H9 (cell line): Measurements from ENCODE around the gene GPD1. TPM values are rescaled to one million over a fixed set of nuclear protein-coding genes. Genes with fewer than 3 reads are reported as not detected.

Source experiments
- DNase-seq: peaks from one replicate; pipeline ENCODE4 v3.0.0-alpha.2; 2017
- H2AFZ ChIP-seq: one replicate; pipeline ENCODE4 v1.6.1; 2013; ENCODE audit warnings: mild to moderate bottlenecking, low read length, control low read depth, moderate library complexity
- H2AK5ac ChIP-seq: 2 replicates; pipeline ENCODE4 v1.6.1; 2013; ENCODE audit warnings: low read length, control low read depth, mixed read lengths; ENCODE audit not compliant: insufficient read length
- H2BK120ac ChIP-seq: one replicate; pipeline ENCODE4 v1.6.1; 2013; ENCODE audit warnings: low read depth, mild to moderate bottlenecking, low read length, control low read depth, inconsistent platforms; ENCODE audit not compliant: poor library complexity, severe bottlenecking
- H2BK12ac ChIP-seq: 2 replicates; pipeline ENCODE4 v1.6.1; 2013; ENCODE audit warnings: low read length, control low read depth, mixed read lengths, low read depth; ENCODE audit not compliant: insufficient read length
- H2BK15ac ChIP-seq: 2 replicates; pipeline ENCODE4 v1.6.1; 2013; ENCODE audit warnings: low read depth, low read length, control low read depth
- H2BK20ac ChIP-seq: one replicate; pipeline ENCODE4 v1.6.1; 2013; ENCODE audit warnings: low read depth, mild to moderate bottlenecking, low read length, control low read depth, inconsistent platforms; ENCODE audit not compliant: poor library complexity, severe bottlenecking
- H2BK5ac ChIP-seq: 2 replicates; pipeline ENCODE4 v1.6.1; 2013; ENCODE audit warnings: low read length, control low read depth, mixed read lengths; ENCODE audit not compliant: insufficient read length
- H3K14ac ChIP-seq: 2 replicates; pipeline ENCODE4 v1.6.1; 2013; ENCODE audit warnings: low read length, control low read depth; ENCODE audit not compliant: insufficient read depth
- H3K18ac ChIP-seq: 2 replicates; pipeline ENCODE4 v1.6.1; 2013; ENCODE audit warnings: low read depth, mild to moderate bottlenecking, mixed read lengths, low read length, control low read depth; ENCODE audit not compliant: insufficient read length
- H3K23ac ChIP-seq: 2 replicates; pipeline ENCODE4 v1.6.1; 2013; ENCODE audit warnings: low read length, control low read depth, mixed read lengths, low read depth; ENCODE audit not compliant: insufficient read length
- H3K23me2 ChIP-seq: 2 replicates; pipeline ENCODE4 v1.6.1; 2013; ENCODE audit warnings: low read depth, mild to moderate bottlenecking, mixed read lengths, low read length, control low read depth; ENCODE audit not compliant: insufficient read length, poor library complexity, severe bottlenecking
- H3K27ac ChIP-seq: 2 replicates; pipeline ENCODE4 v1.5.1; 2013; ENCODE audit warnings: low read length, control low read depth, mixed read lengths, low read depth; ENCODE audit not compliant: insufficient read length
- H3K27me3 ChIP-seq: 2 replicates; pipeline ENCODE4 v1.6.1; 2013; ENCODE audit warnings: low read length, control low read depth, inconsistent platforms; ENCODE audit not compliant: insufficient read depth
- H3K4ac ChIP-seq: 2 replicates; pipeline ENCODE4 v1.6.1; 2013; ENCODE audit warnings: low read depth, mild to moderate bottlenecking, control low read depth, inconsistent platforms, low read length, moderate library complexity
- H3K4me1 ChIP-seq: 2 replicates; pipeline ENCODE4 v1.6.1; 2013; ENCODE audit warnings: low read length, control low read depth, inconsistent platforms; ENCODE audit not compliant: insufficient read depth
- H3K4me2 ChIP-seq: 2 replicates; pipeline ENCODE4 v1.6.1; 2013; ENCODE audit warnings: low read length, control low read depth, mixed read lengths; ENCODE audit not compliant: insufficient read length, insufficient read depth
- H3K56ac ChIP-seq: 2 replicates; pipeline ENCODE4 v1.6.1; 2013; ENCODE audit warnings: low read depth, mild to moderate bottlenecking, mixed read lengths, low read length, control low read depth; ENCODE audit not compliant: insufficient read length
- H3K79me1 ChIP-seq: 2 replicates; pipeline ENCODE4 v1.6.1; 2013; ENCODE audit warnings: low read depth, mild to moderate bottlenecking, moderate library complexity, low read length, control low read depth, inconsistent platforms; ENCODE audit not compliant: insufficient read depth, poor library complexity, severe bottlenecking
- H3K79me2 ChIP-seq: 2 replicates; pipeline ENCODE4 v1.6.1; 2013; ENCODE audit warnings: low read length, control low read depth, inconsistent platforms; ENCODE audit not compliant: insufficient read depth
- H3K9ac ChIP-seq: 2 replicates; pipeline ENCODE4 v1.6.1; 2013; ENCODE audit warnings: low read length, control low read depth, mixed read lengths; ENCODE audit not compliant: insufficient read length; ENCODE audit errors: extremely low read depth
- H3K9me3 ChIP-seq: one replicate; pipeline ENCODE4 v1.6.1; 2013; ENCODE audit warnings: low read depth, low read length, inconsistent platforms; ENCODE audit not compliant: control insufficient read depth
- H3T11ph ChIP-seq: one replicate; pipeline ENCODE4 v1.6.1; 2013; ENCODE audit warnings: mild to moderate bottlenecking, low read length, control low read depth, inconsistent platforms
- H4K20me1 ChIP-seq: one replicate; pipeline ENCODE4 v1.6.1; 2013; ENCODE audit not compliant: control insufficient read depth, insufficient read length, insufficient read depth
- H4K5ac ChIP-seq: 2 replicates; pipeline ENCODE4 v1.6.1; 2013; ENCODE audit warnings: low read depth, mild to moderate bottlenecking, mixed read lengths, low read length, control low read depth; ENCODE audit not compliant: insufficient read length
- H4K8ac ChIP-seq: replicated peaks from 2 replicates; pipeline ENCODE4 v1.6.1; 2013; ENCODE audit warnings: low read length, control low read depth, mixed read lengths, low read depth; ENCODE audit not compliant: insufficient read length
- H4K91ac ChIP-seq: 2 replicates; pipeline ENCODE4 v1.6.1; 2013; ENCODE audit warnings: low read depth, mild to moderate bottlenecking, moderate library complexity, mixed read lengths, low read length, control low read depth; ENCODE audit not compliant: insufficient read length
- H3K27ac Mint-ChIP-seq, 3 experiments: 2 replicates in 2 of 3; 3 replicates in 1 of 3; pipeline ENCODE4 v1.8.0; 2020 to 2021; ENCODE audit warnings: mixed read lengths in 3 of 3, mild to moderate bottlenecking in 1 of 3, moderate library complexity in 1 of 3
- H3K27me3 Mint-ChIP-seq: 2 replicates; pipeline ENCODE4 v1.8.0; 2021; ENCODE audit warnings: low read depth, mild to moderate bottlenecking, moderate library complexity, mixed read lengths
- H3K36me3 Mint-ChIP-seq, 3 experiments: 2 replicates in 2 of 3; 3 replicates in 1 of 3; pipeline ENCODE4 v1.8.0; 2020 to 2021; ENCODE audit warnings: low read depth in 3 of 3, mixed read lengths in 3 of 3; ENCODE audit not compliant: insufficient read depth in 1 of 3
- H3K4me1 Mint-ChIP-seq, 2 experiments: 2 replicates each; pipeline ENCODE4 v1.8.0; 2020; ENCODE audit warnings: mixed read lengths in 2 of 2
- H3K4me3 Mint-ChIP-seq, 2 experiments: 2 replicates in 1 of 2; 3 replicates in 1 of 2; pipeline ENCODE4 v1.8.0; 2020 to 2021; ENCODE audit warnings: mild to moderate bottlenecking in 2 of 2, mixed read lengths in 2 of 2, moderate library complexity in 1 of 2
- H3K9me3 Mint-ChIP-seq, 2 experiments: 2 replicates in 1 of 2; 3 replicates in 1 of 2; pipeline ENCODE4 v1.8.0; 2020; ENCODE audit warnings: mild to moderate bottlenecking in 2 of 2, mixed read lengths in 2 of 2, moderate library complexity in 1 of 2
- CTCF ChIP-seq: fragments of 200-600 bp; sonication (generic); conservative IDR thresholded peaks from 3 replicates; pipeline ENCODE4 v1.8.0; 2021; ENCODE audit warnings: antibody characterized with exemption, mild to moderate bottlenecking
- WGBS: extraction: QIAGEN DNeasy Blood & Tissue Kit; methylation state at CpG from one replicate; pipeline ENCODE4 v1.1.7; 2013; ENCODE audit warnings: missing lambda C conversion rate, low lambda C conversion rate, mixed read lengths; ENCODE audit not compliant: insufficient read length; ENCODE audit errors: extremely low coverage; 5-methylcytosine and 5-hydroxymethylcytosine counted together
- total RNA-seq: library from RNA; stranded (reverse); gene quantifications from 2 replicates; pipeline ENCODE4 v1.2.1, GENCODE V29; 2021

Gene GPD1
- total RNA-seq, 1 experiment from 2014 or later, result 0.70 TPM

- Mint-ChIP-seq H3K4me3 (peak overlapping the region; percentile 90 to 95), H3K9me3 (no peaks in the 10 kb centered on the region), H3K36me3 (peaks cover 42 to 52% (median 49%) of the 10 kb centered on the region in 3 experiments), H3K27ac (peak overlapping the region in 1 of 3 experiments; percentile 95; a peak in 2 of 7 replicates), H3K4me1 (peaks cover 11 to 20% of the 10 kb centered on the region in 2 experiments), H3K27me3 (peaks cover 7% of the 10 kb centered on the region)
- Histone ChIP-seq H4K8ac (no peak overlapping the region), H2BK12ac (no peak overlapping the region), H2AFZ (no peak overlapping the region), H2AK5ac (no peak overlapping the region), H2BK120ac (no peak overlapping the region), H3K4me1 (no peaks in the 10 kb centered on the region), H3K23me2 (no peaks in the 10 kb centered on the region), H4K5ac (no peak overlapping the region), H3K79me1 (no peaks in the 10 kb centered on the region), H3K79me2 (no peaks in the 10 kb centered on the region), H3K23ac (no peak overlapping the region), H3T11ph (no peak overlapping the region), H4K91ac (no peak overlapping the region), H2BK20ac (no peak overlapping the region), H3K56ac (no peak overlapping the region), H4K20me1 (no peaks in the 10 kb centered on the region), H3K9ac (no peak overlapping the region), H2BK15ac (no peak overlapping the region), H3K4ac (no peak overlapping the region), H3K9me3 (no peaks in the 10 kb centered on the region), H3K18ac (no peak overlapping the region), H2BK5ac (no peak overlapping the region), H3K4me2 (peak overlapping the region; percentile 72), H3K14ac (no peak overlapping the region), H3K27me3 (no peaks in the 10 kb centered on the region), H3K27ac (no peak overlapping the region)
- no peak for DNase-seq
- no peak for TF ChIP-seq CTCF
- WGBS, result no CpG with 5 or more reads among the region's 5 CpGs
Observed at GRCh38 chr12:50086148-50086547, 17.7 kb upstream of the GPD1 start.
